Measurements from ENCODE around the gene PCDHGA1. TPM values are rescaled to one million over a fixed set of nuclear protein-coding genes. Genes with fewer than 3 reads are reported as not detected.

The PCDHGA1 gene
- total RNA-seq, 1 experiment from 2014 or later, result 0.35 TPM

DNA sequence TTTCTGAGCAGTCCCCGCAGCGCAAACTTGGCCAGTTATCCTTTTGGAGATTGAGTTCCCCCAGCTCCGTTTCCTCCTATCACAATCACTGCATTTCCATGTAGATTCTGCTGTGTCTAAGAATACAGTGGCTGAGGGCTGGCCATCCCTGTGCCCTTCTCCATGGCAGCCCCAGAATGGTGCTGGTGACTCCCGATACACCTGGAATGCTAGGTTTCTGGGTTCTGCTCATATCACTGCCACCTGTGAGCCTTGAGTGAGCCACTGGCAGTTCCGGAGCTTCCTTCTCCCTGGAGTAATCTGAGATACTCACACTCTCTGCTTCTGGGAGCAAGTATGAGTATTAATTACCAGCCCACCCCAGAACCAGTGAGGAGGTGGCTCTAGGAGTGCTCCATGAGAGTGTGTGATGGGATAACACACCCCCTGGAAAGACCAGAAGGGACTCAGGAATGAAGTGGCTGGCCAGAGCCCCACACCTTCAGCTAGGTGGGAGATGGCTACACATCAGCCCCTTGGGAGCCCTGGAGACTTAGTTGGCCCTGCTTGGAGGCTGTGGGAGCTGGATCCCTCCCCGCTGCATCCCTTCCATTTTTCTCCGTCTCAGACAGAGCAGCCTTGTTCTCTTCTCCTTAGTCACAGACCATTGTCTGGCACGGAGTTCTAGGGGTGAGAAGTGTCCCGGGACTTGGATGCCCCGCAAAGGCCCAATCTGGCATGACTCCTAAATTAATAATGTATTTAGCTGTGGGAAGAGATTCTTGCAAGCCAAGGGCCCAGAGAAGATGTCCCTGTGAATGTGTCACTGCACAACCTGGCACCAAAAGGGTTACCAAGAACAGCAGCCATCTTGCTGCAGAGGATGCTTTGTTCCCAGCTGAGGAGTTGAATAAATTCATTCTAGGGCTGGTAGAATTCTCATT lies 163.4 kb downstream of the PCDHGA1 start:
- Mint-ChIP-seq H3K4me3 (ENCODE audit: unreplicated experiment) (no peak overlapping the region), H3K9me3 (ENCODE audit: unreplicated experiment) (no peaks in the 10 kb centered on the region), H3K36me3 (ENCODE audit: insufficient read depth, unreplicated experiment) (peaks cover 11% of the 10 kb centered on the region), H3K27ac (ENCODE audit: low read depth, unreplicated experiment) (no peak overlapping the region), H3K27me3 (ENCODE audit: insufficient read depth, unreplicated experiment) (no peaks in the 10 kb centered on the region), H3K4me1 (ENCODE audit: insufficient read depth, unreplicated experiment) (peaks cover 5% of the 10 kb centered on the region)
- intact Hi-C loops (cut with micrococcal nuclease), result no loop called here
- ChIA-PET POLR2A (no interaction called here), CTCF (interaction anchor here (1.0 to 1.7 kb wide), 5 partner anchors 10 to 70 kb away, joined by 3 to 4 read pairs (median 4); no protein-coding TSS in a partner anchor)
- DNase-seq (ENCODE audit: unreplicated experiment), result no peak
- no TSS peak for BruUV-seq (replicated peaks)
- TF ChIP-seq, protein P1, sequence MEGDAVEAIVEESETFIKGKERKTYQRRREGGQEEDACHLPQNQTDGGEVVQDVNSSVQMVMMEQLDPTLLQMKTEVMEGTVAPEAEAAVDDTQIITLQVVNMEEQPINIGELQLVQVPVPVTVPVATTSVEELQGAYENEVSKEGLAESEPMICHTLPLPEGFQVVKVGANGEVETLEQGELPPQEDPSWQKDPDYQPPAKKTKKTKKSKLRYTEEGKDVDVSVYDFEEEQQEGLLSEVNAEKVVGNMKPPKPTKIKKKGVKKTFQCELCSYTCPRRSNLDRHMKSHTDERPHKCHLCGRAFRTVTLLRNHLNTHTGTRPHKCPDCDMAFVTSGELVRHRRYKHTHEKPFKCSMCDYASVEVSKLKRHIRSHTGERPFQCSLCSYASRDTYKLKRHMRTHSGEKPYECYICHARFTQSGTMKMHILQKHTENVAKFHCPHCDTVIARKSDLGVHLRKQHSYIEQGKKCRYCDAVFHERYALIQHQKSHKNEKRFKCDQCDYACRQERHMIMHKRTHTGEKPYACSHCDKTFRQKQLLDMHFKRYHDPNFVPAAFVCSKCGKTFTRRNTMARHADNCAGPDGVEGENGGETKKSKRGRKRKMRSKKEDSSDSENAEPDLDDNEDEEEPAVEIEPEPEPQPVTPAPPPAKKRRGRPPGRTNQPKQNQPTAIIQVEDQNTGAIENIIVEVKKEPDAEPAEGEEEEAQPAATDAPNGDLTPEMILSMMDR (IDR thresholded peaks at IDR 0.05; ENCODE audit: unreplicated experiment), result no peak

DNA sequence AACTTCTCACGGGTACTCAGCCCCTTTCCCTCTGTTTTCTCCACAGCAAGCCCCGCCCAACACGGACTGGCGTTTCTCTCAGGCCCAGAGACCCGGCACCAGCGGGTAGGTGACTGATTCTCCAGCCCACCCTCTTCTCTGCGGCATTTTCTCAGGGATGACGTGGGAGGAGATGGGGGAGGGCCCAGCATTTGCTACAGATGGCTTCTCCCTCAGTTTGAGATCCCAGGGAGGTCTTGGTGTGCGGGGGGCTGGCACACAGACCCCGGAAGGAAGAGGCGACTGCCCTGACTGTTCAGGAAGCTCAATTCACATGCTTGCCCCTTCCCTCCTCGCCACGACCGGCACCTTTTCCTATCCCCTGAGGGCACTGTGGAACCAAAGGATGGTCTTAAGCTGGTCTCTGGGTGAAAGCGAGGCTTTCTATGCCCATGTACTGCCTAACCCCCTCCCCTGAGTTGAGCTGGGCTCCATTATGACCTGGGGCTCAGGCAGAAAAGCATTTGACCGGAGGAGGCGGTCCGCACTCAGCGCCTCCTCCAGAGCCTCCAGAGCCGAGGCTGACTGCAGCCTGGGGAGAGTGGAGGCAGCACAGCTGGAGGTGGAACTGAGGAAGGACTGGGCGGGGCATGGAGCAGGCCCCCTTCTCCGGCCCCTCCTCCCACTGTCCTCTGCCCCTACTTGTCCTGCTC lies 164.6 kb downstream of the PCDHGA1 start:
- H3K27me3 Mint-ChIP-seq (ENCODE audit: insufficient read depth, unreplicated experiment), result no peaks in the 10 kb centered on the region
- BruUV-seq (replicated peaks), result no TSS peak
- ChIA-PET POLR2A (no interaction called here), CTCF (interaction anchor here (0.7 to 1.7 kb wide), 3 partner anchors 18 to 833 kb away, joined by 3 to 4 read pairs (median 3); no protein-coding TSS in a partner anchor)
- intact Hi-C loops (cut with micrococcal nuclease), result no loop called here
- no peaks in the 10 kb centered on the region for H3K4me1 Mint-ChIP-seq (ENCODE audit: insufficient read depth, unreplicated experiment)
- H3K9me3 Mint-ChIP-seq (ENCODE audit: unreplicated experiment), result no peaks in the 10 kb centered on the region
- TF ChIP-seq, protein P1 (IDR thresholded peaks at IDR 0.05; ENCODE audit: unreplicated experiment), result no peak
- H3K4me3 Mint-ChIP-seq (ENCODE audit: unreplicated experiment), result no peak overlapping the region
- no peak overlapping the region for H3K27ac Mint-ChIP-seq (ENCODE audit: low read depth, unreplicated experiment)
- H3K36me3 Mint-ChIP-seq (ENCODE audit: insufficient read depth, unreplicated experiment), result peaks cover 5% of the 10 kb centered on the region
- DNase-seq (ENCODE audit: unreplicated experiment), result no peak

DNA sequence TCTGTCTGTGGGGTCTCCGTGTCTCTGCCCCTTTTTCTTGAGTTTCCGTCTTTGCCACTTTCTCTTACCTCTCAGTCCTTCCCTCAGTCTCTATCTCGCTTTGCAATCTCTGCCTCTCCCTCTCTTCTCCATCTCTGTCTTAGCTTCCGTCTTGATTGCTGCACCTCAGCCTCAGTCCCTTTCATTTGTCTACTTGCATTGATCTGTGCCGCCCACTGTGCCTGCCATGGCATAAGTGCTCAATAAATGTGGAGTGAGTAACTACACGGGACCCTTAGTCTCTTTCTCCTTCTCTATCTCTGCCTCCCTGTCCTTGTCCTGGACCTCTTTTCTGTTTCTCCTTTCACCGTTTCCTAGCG lies 165.1 kb downstream of the PCDHGA1 start:
- DNase-seq (ENCODE audit: unreplicated experiment), result no peak
- ChIA-PET CTCF (interaction anchor here (0.7 to 1.7 kb wide), 2 partner anchors 68 to 833 kb away, joined by 3 to 4 read pairs; no protein-coding TSS in a partner anchor), POLR2A (no interaction called here)
- H3K27me3 Mint-ChIP-seq (ENCODE audit: insufficient read depth, unreplicated experiment), result no peaks in the 10 kb centered on the region
- H3K4me1 Mint-ChIP-seq (ENCODE audit: insufficient read depth, unreplicated experiment), result no peaks in the 10 kb centered on the region
- no peaks in the 10 kb centered on the region for H3K9me3 Mint-ChIP-seq (ENCODE audit: unreplicated experiment)
- no peak overlapping the region for H3K4me3 Mint-ChIP-seq (ENCODE audit: unreplicated experiment)
- no peak overlapping the region for H3K27ac Mint-ChIP-seq (ENCODE audit: low read depth, unreplicated experiment)
- intact Hi-C loops (cut with micrococcal nuclease), result no loop called here
- BruUV-seq (replicated peaks), result no TSS peak
- TF ChIP-seq, protein P1 (IDR thresholded peaks at IDR 0.05; ENCODE audit: unreplicated experiment), result no peak
- peaks cover 5% of the 10 kb centered on the region for H3K36me3 Mint-ChIP-seq (ENCODE audit: insufficient read depth, unreplicated experiment)

DNA sequence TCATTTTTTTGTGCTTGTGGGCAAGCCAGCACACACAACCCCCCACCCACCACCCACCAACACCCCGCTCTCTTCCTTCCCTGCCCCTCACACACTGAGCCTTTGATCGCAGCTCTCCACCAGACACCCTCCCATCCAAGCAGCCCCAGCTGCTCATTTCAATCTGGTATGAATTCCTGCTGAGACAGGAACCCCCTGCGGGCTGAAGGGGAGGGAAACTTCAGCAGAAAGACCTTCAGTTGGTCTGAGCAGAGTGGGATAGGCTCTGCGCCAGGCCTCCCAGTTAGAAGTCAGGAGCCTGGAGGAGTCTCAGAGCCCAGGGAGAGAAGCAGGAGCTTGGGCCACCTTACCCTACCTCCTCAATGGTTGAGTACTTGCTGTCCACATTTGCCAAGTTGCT lies 165.7 kb downstream of the PCDHGA1 start:
- H3K36me3 Mint-ChIP-seq (ENCODE audit: insufficient read depth, unreplicated experiment), result peaks cover 5% of the 10 kb centered on the region
- TF ChIP-seq, protein P1 (IDR thresholded peaks at IDR 0.05; ENCODE audit: unreplicated experiment), result no peak
- CTCF ChIA-PET, result interaction anchor here (0.7 kb wide), 1 partner anchor 1585 kb away, joined by 4 read pairs; no protein-coding TSS in a partner anchor
- intact Hi-C loops (cut with micrococcal nuclease), result no loop called here
- no TSS peak for BruUV-seq (replicated peaks)
- no peak for DNase-seq (ENCODE audit: unreplicated experiment)
- H3K27me3 Mint-ChIP-seq (ENCODE audit: insufficient read depth, unreplicated experiment), result no peaks in the 10 kb centered on the region
- H3K4me1 Mint-ChIP-seq (ENCODE audit: insufficient read depth, unreplicated experiment), result no peaks in the 10 kb centered on the region
- POLR2A ChIA-PET, result no interaction called here
- no peaks in the 10 kb centered on the region for H3K9me3 Mint-ChIP-seq (ENCODE audit: unreplicated experiment)
- H3K27ac Mint-ChIP-seq (ENCODE audit: low read depth, unreplicated experiment), result no peak overlapping the region
- H3K4me3 Mint-ChIP-seq (ENCODE audit: unreplicated experiment), result no peak overlapping the region

All from MCF 10A (cell line).